ENCODE data around the gene CCDC110. TPM values are rescaled to one million over a fixed set of nuclear protein-coding genes. Genes with fewer than 3 reads are reported as not detected.
A peak's percentile ranks its signal among the peaks of the same experiment; 100 is the strongest.

CCDC110 gene
- total RNA-seq, 4 donors from 2014 or later: 0.67 to 7.5 (median 2.4) TPM

DNA sequence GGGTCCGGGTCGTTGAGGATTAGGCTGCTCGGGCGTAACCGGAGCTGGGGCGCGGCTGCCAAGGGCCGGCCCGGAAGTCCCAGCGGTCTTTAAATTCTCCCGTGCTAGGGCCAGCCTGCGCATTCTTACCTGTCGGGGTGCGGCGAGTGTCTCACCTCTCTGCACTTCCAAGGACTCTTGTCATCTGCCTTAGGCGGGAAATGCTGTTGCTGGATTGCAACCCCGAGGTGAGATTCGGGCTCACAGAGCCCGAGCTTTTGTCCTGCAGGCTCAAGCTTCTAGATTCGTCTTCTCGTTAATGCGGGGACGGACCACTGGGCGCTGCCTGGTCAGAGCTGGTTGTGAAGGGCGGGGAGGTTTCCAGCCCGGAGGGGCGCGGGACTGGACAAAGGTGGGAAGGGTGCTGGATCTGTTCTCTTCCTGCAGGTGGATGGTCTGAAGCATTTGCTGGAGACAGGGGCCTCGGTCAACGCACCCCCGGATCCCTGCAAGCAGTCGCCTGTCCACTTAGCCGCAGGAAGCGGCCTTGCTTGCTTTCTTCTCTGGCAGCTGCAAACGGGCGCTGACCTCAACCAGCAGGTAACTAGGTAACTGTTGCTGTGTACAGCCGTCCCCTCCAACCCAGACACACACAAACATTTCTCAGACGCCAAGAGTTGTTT, 74.7 kb downstream of the CCDC110 start, which contains the start of gene ANKRD37:
Gene ANKRD37, plus strand, starts transcription at position 118 of the 662 bp plus-strand sequence. Its CDS starts 83 bp downstream, at position 201.
- Histone ChIP-seq H3K9me3 (no peaks in the 10 kb centered on the region), H3K27ac (peak within 1 kb of the TSS; percentile 91 to 100 (median 100)), H3K4me1 (peaks cover 0 to 62% (median 6%) of the 10 kb centered on the region in 3 donors), H3K27me3 (no peaks in the 10 kb centered on the region), H3K36me3 (peaks cover 0 to 27% of the 10 kb centered on the region in 2 donors), H3K4me3 (peak within 1 kb of the TSS; percentile 53 to 85)
- peak; percentile 4 for ATAC-seq
- no peak for TF ChIP-seq POLR2AphosphoS5 (IDR thresholded peaks at IDR 0.05)
- TF ChIP-seq EP300 (IDR thresholded peaks at IDR 0.05): peak; percentile 12
- TF ChIP-seq, protein P1, sequence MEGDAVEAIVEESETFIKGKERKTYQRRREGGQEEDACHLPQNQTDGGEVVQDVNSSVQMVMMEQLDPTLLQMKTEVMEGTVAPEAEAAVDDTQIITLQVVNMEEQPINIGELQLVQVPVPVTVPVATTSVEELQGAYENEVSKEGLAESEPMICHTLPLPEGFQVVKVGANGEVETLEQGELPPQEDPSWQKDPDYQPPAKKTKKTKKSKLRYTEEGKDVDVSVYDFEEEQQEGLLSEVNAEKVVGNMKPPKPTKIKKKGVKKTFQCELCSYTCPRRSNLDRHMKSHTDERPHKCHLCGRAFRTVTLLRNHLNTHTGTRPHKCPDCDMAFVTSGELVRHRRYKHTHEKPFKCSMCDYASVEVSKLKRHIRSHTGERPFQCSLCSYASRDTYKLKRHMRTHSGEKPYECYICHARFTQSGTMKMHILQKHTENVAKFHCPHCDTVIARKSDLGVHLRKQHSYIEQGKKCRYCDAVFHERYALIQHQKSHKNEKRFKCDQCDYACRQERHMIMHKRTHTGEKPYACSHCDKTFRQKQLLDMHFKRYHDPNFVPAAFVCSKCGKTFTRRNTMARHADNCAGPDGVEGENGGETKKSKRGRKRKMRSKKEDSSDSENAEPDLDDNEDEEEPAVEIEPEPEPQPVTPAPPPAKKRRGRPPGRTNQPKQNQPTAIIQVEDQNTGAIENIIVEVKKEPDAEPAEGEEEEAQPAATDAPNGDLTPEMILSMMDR (IDR thresholded peaks at IDR 0.05): peak in 2 of 4 experiments; percentile 20 to 32
- WGBS, 2 donors (ENCODE audit: low coverage in 1 of 2): 12% methylated on average over 5 of the region's 38 CpGs; no CpG with 5 or more reads in 1 of the 2 donors

DNA sequence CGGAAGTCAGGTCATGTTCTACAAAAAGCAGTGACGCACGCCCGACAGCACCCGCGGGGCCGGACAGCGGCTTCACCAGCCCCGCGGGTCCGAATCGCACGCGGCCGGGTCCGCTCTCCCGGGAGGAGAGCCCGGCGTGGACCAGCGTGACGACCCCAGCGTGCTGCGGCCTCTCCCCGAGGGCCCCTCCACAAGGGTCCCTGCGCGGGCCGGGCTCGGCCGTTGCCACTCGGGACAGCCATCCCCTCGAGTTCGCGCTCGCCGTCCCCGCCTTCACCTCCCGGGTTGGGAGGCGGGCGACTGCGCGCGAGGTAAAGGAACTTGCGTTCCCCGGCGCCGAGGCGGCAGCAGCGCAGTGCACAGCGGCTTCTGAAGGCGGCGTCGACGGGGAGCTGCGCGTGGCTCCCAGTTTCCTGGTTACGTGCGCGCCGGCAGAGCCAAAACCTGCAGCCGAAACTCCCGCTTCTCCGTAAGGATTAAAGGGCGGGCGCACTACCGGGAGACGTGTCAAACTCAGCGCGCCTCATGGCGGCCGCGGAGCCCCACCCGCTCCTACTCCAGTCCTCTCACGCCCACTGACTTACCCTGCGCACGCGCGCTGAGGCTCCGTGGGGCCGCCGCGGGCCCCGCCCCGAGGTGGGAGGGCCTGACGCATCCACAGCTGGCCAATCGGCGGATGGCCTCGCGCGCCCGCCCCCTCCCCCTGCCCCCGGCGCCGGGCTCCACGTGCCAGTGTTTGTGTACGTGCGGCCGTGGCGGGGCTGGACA, 75.4 kb downstream of the CCDC110 start:
- WGBS, 2 donors (ENCODE audit: low coverage in 1 of 2): 3% methylated on average over 6 of the region's 98 CpGs; no CpG with 5 or more reads in 1 of the 2 donors
- Histone ChIP-seq H3K9me3 (no peaks in the 10 kb centered on the region), H3K36me3 (peaks cover 0 to 20% of the 10 kb centered on the region in 2 donors), H3K27ac (peak overlapping the region; percentile 91 to 100 (median 100)), H3K27me3 (no peaks in the 10 kb centered on the region), H3K4me3 (peak overlapping the region; percentile 53 to 85), H3K4me1 (peaks cover 0 to 55% (median 6%) of the 10 kb centered on the region in 3 donors)
- peak; percentile 73 to 78 for TF ChIP-seq POLR2A (IDR thresholded peaks at IDR 0.05)
- TF ChIP-seq, protein P1 (IDR thresholded peaks at IDR 0.05): peak in 2 of 4 experiments; percentile 11 to 20
- TF ChIP-seq POLR2AphosphoS5 (IDR thresholded peaks at IDR 0.05): peak; percentile 86
- TF ChIP-seq EP300 (IDR thresholded peaks at IDR 0.05): peak; percentile 60
- ATAC-seq: peak; percentile 97

DNA sequence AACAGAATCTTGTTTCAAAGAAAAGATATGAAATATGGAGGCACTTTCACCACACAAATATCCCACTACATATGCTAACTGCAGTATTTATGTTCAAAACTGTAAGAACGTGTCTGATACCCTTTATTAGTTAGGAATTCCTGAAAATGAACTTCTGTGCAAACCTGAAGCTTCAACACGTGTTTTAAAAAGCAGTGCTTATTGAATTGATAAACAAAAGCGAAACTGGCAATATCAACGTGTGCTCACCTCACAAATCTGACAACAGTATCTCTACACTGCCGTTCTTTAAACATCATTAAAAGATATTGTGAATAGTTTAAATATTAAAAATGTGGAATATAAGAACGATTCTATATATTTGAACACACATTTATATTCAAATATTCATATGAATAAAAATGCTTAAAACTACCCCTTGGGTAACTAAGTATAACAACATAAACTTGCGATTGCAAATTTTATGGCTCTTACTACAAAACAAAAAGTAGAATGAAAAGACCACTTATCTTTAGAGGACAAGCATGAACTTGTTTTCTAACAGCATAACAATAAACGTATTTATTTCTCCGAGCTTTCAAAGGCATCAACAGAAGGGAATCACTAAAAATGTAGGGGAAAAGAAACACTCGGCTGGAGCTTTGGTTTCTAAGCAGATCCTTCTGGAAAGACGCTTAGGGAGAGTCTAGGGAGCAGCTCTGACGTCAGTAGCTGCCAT, 76.1 kb downstream of the CCDC110 start, which contains the start of gene LRP2BP:
Gene LRP2BP, minus strand, starts transcription at position 687 of the 718 bp plus-strand sequence. CDS start 17,738 bp downstream, outside the sequence.
- Histone ChIP-seq H3K36me3 (peaks cover 0 to 13% of the 10 kb centered on the region in 2 donors), H3K9me3 (no peaks in the 10 kb centered on the region), H3K4me1 (peaks cover 0 to 47% (median 6%) of the 10 kb centered on the region in 3 donors), H3K4me3 (peak within 1 kb of the TSS; percentile 53 to 85), H3K27me3 (no peaks in the 10 kb centered on the region), H3K27ac (peak within 1 kb of the TSS; percentile 91 to 100 (median 100))
- ATAC-seq: no peak
- 8 to 10% methylated on average over 8 to 12 of the region's 12 CpGs for WGBS, 2 donors (ENCODE audit: low coverage in 1 of 2)
- TF ChIP-seq, protein P1 (IDR thresholded peaks at IDR 0.05): no peak
- TF ChIP-seq POLR2AphosphoS5 (IDR thresholded peaks at IDR 0.05): peak; percentile 16
- no peak for TF ChIP-seq EP300 (IDR thresholded peaks at IDR 0.05)
- no peak for TF ChIP-seq POLR2A (IDR thresholded peaks at IDR 0.05)

Small RNAs within 50 kb of the gene (small RNA-seq; reads per million reads assigned to genes)
- 0 reads per million in 4 donors for gene RF00019

Other genes starting within 250 kb of the CCDC110 start
- 1 to 10 TPM in 3 of 4 donors, under 1 TPM in 1; 0.81 to 4.4 (median 1.5) TPM for gene LRP2BP, start 75.8 kb downstream of the CCDC110 start, total RNA-seq
- 10 to 100 TPM in 2 of 4 donors, 1 to 10 TPM in 2; 6.7 to 16.5 (median 9.8) TPM for gene ANKRD37, start 74.9 kb downstream of the CCDC110 start, total RNA-seq
- 10 to 100 TPM; 36.0 to 63.7 (median 51.9) TPM for gene UFSP2, start 45.8 kb downstream of the CCDC110 start, total RNA-seq
- gene PDLIM3, start 63.8 kb upstream of the CCDC110 start, total RNA-seq: 1,000 to 10,000 TPM; 1,505 to 2,123 (median 1,752) TPM

Data from gastroesophageal sphincter (tissue), 4 donors.